ENCODE data around the gene RBMX.
"Not testable (repeated sequence)": the region's sequence is repeated elsewhere in the genome, so short reads cannot be mapped to it uniquely, and the experiment has no call there.

The RBMX gene

GRCh38 chrX:136880452-136881013 is at the start of gene RBMX:
RBMX (minus strand) TSS chrX:136880725; CDS start chrX:136879427, 1,298 bp downstream.
- peak; percentile 77 for DNase-seq (ENCODE audit: low read depth)

- DNase-seq (ENCODE audit: low read depth): not testable (repeated sequence)
Observed at GRCh38 chrX:136921438-136921837, 40.9 kb upstream of the RBMX start.

GRCh38 chrX:136920001-136920400 is 39.5 kb upstream of the RBMX start:
- DNase-seq (ENCODE audit: low read depth): no peak

GRCh38 chrX:136916827-136917226 is 36.3 kb upstream of the RBMX start:
- no peak for DNase-seq (ENCODE audit: low read depth)

GRCh38 chrX:136911661-136912060 is 31.1 kb upstream of the RBMX start:
- DNase-seq (ENCODE audit: low read depth): not testable (repeated sequence)

- DNase-seq (ENCODE audit: low read depth): no peak
Observed at GRCh38 chrX:136911253-136911652, 30.7 kb upstream of the RBMX start.

- DNase-seq (ENCODE audit: low read depth): no peak
Observed at GRCh38 chrX:136910565-136911035, 30.1 kb upstream of the RBMX start.

- DNase-seq (ENCODE audit: low read depth): peak; percentile 39
Observed at GRCh38 chrX:136909706-136910564, 29.4 kb upstream of the RBMX start.

GRCh38 chrX:136909119-136909705 is 28.7 kb upstream of the RBMX start:
- DNase-seq (ENCODE audit: low read depth): peak; percentile 64

GRCh38 chrX:136907621-136908020 is 27.1 kb upstream of the RBMX start:
- no peak for DNase-seq (ENCODE audit: low read depth)

- no peak for DNase-seq (ENCODE audit: low read depth)
Observed at GRCh38 chrX:136906921-136907510, 26.5 kb upstream of the RBMX start.

GRCh38 chrX:136904067-136904466 is 23.5 kb upstream of the RBMX start:
- not testable (repeated sequence) for DNase-seq (ENCODE audit: low read depth)

- DNase-seq (ENCODE audit: low read depth): not testable (repeated sequence)
Observed at GRCh38 chrX:136900071-136900470, 19.5 kb upstream of the RBMX start.

- no peak for DNase-seq (ENCODE audit: low read depth)
Observed at GRCh38 chrX:136899221-136899620, 18.7 kb upstream of the RBMX start.

GRCh38 chrX:136898752-136899151 is 18.2 kb upstream of the RBMX start:
- DNase-seq (ENCODE audit: low read depth): not testable (repeated sequence)

- no peak for DNase-seq (ENCODE audit: low read depth)
Observed at GRCh38 chrX:136896121-136896914, 15.8 kb upstream of the RBMX start.

GRCh38 chrX:136892412-136892811 is 11.9 kb upstream of the RBMX start:
- DNase-seq (ENCODE audit: low read depth): no peak

GRCh38 chrX:136890596-136890995 is 10.1 kb upstream of the RBMX start:
- DNase-seq (ENCODE audit: low read depth): not testable (repeated sequence)

- no peak for DNase-seq (ENCODE audit: low read depth)
Observed at GRCh38 chrX:136889269-136889668, 8.7 kb upstream of the RBMX start.

- peak; percentile 4 for DNase-seq (ENCODE audit: low read depth)
Observed at GRCh38 chrX:136880003-136880451, 498 bp downstream of the RBMX start.

GRCh38 chrX:136879001-136879687 is 1.4 kb downstream of the RBMX start:
- DNase-seq (ENCODE audit: low read depth): no peak
